ENCODE results near the gene AP1B1.

Gene AP1B1

DNA sequence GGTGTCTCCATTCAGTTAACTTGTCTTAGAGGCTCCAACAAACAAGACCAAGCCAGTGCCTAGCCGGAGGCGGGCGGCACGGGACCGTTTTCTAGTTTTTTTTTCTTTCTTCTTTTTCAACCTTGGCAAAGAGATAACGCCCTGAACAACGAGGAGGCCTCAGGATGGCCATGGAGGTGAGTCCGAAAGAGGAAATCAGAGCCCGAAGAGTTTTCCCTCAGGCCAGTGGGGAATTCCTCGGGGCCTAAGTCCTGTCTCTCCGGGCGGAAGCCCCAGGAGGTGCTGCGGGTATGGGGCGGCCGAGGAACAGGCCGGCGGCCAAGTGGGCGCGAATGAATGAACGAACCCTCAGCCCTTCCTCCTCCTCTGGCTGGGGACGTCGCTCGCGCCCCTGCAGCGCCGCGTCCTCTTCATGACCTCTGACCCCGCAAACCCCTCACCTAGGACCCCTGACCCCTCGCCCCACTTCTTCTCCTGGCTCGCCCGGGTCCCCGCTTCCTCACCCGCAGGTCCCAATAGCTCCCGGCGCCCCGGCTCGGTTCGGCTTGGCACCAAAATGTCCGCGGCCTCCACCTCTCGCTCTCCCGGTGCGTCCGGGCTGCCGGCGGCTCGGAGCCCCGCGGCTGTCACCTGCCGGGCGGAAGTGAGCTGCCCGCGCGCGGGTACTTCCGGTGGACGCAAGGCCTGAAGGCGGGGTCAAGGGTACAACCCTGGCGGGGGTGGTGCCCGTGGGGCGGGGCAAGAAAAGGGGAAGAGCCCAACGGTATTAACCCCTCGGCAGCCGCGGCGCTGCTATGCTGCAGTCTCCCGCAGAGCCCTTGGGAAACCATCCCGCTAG is at the start of gene AP1B1:
Gene AP1B1 (minus strand): TSS at position 650 of the 838 bp plus-strand sequence. CDS start 21,327 bp downstream, outside the sequence.
- TF ChIP-seq, protein P1, sequence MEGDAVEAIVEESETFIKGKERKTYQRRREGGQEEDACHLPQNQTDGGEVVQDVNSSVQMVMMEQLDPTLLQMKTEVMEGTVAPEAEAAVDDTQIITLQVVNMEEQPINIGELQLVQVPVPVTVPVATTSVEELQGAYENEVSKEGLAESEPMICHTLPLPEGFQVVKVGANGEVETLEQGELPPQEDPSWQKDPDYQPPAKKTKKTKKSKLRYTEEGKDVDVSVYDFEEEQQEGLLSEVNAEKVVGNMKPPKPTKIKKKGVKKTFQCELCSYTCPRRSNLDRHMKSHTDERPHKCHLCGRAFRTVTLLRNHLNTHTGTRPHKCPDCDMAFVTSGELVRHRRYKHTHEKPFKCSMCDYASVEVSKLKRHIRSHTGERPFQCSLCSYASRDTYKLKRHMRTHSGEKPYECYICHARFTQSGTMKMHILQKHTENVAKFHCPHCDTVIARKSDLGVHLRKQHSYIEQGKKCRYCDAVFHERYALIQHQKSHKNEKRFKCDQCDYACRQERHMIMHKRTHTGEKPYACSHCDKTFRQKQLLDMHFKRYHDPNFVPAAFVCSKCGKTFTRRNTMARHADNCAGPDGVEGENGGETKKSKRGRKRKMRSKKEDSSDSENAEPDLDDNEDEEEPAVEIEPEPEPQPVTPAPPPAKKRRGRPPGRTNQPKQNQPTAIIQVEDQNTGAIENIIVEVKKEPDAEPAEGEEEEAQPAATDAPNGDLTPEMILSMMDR (IDR thresholded peaks at IDR 0.05; ENCODE audit: extremely low read depth, insufficient read depth, missing control alignments), result no peak
- in situ Hi-C loops (cut with MboI; ENCODE audit: low pct_unique_long_range_greater_than_20kb, low sequenced_read_pairs, unreplicated experiment), result no loop called here
- DNase-seq (ENCODE audit: low spot score), result peak; percentile 97

DNA sequence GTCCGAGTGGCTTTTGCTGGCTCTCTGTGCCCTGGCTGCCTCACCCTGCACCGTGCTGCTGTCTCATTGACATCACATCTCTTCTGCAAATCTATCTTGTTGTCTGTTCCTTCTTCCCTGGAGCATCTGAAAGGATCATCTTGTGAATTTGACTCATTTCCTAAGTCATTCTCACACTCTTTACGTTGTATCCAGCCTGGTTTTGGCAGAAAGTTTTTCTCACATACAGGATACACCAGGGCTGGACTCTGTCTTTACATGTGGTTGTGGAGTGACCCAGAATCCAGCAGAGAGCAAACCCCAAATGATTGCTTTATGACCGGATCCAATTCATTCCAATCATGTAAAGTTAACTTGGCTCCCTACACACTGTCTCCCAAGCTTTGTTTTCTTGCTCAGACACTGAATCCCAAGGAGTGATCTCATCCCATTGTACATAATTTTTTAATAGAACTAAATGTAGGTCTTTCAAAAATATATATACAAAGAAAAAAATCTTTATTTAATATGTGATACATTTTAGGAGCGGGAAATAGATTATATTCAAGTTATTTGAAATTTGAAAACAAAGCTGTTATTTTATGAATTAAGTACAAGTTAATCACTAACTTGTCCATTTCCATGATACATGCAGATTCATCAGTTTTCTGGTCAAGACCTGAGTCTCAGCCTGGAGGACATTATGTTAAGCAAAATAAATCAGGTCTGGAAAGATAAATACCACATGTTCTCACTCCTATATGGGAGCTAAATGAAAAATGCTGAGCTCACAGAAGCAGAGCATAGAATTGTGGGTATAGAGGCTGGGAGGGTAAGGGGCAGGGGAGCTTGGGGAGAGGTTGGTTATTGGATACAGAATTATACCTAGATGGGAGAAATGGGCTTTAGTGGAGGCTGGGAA is 47.1 kb upstream of the AP1B1 start:
- in situ Hi-C loops (cut with MboI; ENCODE audit: low pct_unique_long_range_greater_than_20kb, low sequenced_read_pairs, unreplicated experiment), result no loop called here
- DNase-seq (ENCODE audit: low spot score), result no peak
- TF ChIP-seq, protein P1 (IDR thresholded peaks at IDR 0.05; ENCODE audit: extremely low read depth, insufficient read depth, missing control alignments), result no peak

DNA sequence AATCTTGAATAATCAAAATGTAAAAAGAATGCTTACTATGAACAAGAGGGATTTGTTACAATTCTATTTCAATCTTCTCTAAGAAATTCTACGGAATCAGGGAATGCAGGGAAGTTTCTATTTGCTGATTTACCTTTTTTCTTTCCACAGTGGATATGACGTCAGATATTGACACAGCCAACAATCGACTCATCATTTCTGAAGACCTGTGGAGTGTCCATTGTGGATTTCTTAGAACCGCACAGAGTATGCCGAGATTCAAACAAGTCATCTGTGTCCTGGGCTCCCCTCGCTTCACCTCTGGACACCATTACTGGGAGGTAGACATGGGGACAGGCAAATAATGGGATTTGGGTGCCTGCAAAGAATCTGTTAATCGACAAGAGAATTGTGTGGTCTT is 45.9 kb upstream of the AP1B1 start:
- TF ChIP-seq, protein P1 (IDR thresholded peaks at IDR 0.05; ENCODE audit: extremely low read depth, insufficient read depth, missing control alignments), result no peak
- no peak for DNase-seq (ENCODE audit: low spot score)
- in situ Hi-C loops (cut with MboI; ENCODE audit: low pct_unique_long_range_greater_than_20kb, low sequenced_read_pairs, unreplicated experiment), result no loop called here

DNA sequence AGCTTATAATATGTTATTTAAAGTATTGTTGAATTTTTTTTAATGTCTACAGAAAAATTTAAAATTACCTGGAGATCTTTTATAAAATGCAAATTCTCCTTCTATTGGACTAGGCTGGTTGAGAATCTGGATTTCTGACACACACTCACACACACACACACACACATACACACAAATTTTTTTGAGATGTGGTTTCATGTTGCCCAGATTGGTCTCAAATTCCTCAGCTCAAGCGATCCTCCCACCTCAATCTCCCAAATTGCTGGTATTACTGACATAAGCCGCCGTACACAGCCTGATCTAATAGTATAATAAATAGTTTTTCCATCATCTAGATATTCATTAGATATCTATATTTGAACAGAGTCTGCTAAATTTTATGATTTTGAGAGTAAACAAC is 45.5 kb upstream of the AP1B1 start:
- no peak for DNase-seq (ENCODE audit: low spot score)
- in situ Hi-C loops (cut with MboI; ENCODE audit: low pct_unique_long_range_greater_than_20kb, low sequenced_read_pairs, unreplicated experiment), result no loop called here
- TF ChIP-seq, protein P1 (IDR thresholded peaks at IDR 0.05; ENCODE audit: extremely low read depth, insufficient read depth, missing control alignments), result no peak

DNA sequence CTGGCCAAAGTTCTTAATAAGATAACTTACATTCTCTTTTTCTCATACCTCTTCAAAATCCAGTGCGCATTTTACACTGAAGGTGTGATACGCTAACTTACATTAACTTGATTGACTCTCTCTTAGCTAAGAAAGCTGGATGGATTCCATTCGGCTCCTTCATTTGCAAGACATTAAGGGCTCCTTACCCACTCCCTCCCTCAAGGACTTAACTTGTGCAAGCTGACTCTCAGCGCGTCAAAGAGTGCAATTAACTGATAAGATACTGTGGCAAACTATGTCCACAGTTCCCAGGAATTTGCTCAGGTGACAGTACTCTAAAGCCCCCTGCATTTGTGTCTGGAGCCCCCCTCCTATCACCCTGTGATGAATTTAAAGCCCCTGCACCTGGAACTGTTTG is 43.6 kb upstream of the AP1B1 start:
- no peak for DNase-seq (ENCODE audit: low spot score)
- in situ Hi-C loops (cut with MboI; ENCODE audit: low pct_unique_long_range_greater_than_20kb, low sequenced_read_pairs, unreplicated experiment), result no loop called here
- TF ChIP-seq, protein P1 (IDR thresholded peaks at IDR 0.05; ENCODE audit: extremely low read depth, insufficient read depth, missing control alignments), result no peak

DNA sequence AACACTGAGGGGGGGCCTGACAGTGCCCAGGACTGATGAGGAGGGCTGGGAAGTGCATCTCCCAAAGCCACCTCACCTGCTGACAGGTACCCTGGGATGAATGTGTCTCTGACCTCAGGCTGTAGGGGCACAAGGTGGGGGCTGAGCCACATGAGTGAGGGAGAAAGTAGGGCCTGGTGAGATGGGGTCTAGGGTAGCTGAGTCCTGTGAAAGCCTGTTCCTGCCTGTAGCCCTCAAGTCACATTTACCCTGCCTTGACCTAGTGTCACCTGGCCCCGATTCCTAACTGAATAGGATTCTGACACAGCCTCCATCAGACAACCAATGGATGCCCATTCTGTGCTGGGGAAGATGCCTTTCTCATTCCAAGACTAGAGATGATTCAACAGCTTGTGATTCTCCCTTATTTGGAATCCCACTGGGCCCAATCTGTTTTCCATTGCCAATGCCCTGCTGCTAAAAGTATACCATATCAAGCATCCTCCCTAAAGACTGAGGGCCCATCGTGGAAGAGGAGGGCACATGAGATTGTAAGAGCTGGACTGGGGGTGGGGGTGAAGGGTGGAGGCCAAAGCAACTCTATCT is 38.9 kb upstream of the AP1B1 start:
- DNase-seq (ENCODE audit: low spot score), result no peak
- TF ChIP-seq, protein P1 (IDR thresholded peaks at IDR 0.05; ENCODE audit: extremely low read depth, insufficient read depth, missing control alignments), result no peak
- in situ Hi-C loops (cut with MboI; ENCODE audit: low pct_unique_long_range_greater_than_20kb, low sequenced_read_pairs, unreplicated experiment), result no loop called here

Data from GM13977 (cell line).